Kidney glomerular epithelial cell (primary cell): ENCODE measurements around the gene DIP2C.

Source experiments
- DNase-seq: peaks from one replicate; lab custom pipeline; 2025; lab: John Stamatoyannopoulos, UW

DIP2C gene

DNA sequence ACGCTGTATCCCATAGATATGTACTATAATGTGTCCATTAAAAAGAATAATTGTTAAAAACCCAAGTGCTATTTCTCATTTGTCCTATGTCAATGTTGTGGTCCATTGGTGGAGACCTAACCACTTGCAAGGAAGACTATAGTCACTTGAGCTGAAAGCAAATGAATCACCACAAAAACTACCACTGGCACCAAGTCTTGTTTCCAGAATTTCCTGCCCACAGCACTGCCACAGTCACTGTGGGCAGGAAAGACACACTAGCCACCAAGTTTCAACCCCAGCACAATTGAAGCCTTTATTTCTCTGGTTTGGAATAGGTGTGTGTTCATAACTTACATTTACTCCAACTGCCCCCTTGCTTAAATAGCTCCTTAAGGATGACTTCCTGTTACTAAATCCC, 12.4 kb downstream of the DIP2C start:
- DNase-seq, result no peak

GRCh38 chr10:676178-676577, 13.3 kb downstream of the DIP2C start:
- no peak for DNase-seq

DNA sequence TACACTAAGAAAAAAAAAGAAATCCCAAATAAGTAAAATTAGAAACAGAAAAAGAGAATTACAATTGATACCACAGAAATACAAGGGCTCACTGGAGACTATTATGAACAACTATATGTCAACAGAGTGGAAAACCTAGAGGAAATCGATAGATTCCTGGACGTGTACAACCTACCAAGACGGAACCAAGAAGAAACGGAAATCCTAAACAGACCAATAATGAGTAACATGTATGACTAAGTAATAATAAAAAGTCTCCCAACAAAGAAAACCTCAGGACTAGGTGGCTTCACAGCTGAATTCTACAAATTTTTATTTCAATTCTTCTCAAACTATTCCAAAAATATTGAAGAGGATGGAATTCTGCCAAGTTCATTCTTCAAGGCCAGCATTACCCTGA, 13.9 kb downstream of the DIP2C start:
- DNase-seq, result no peak

DNA sequence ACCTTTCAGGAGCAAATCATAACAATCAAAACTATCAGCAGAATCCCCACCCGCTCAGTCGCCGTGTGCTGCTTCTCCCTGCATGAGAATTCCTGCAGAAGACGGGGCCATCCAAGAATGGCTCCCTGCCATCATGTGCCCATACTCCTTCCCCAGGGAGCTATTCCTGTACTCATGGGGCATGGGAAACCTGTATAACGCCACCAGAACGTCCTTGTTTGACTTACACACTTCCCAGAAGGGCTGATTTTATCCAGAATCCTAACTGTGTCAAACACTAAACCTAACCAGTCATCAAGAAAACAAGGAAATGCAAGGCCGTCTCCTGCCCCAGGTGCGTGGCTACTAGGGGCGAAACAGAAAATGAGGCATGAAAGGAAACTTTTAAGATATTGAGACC, 16.0 kb downstream of the DIP2C start:
- DNase-seq, result no peak

GRCh38 chr10:672992-673391, 16.5 kb downstream of the DIP2C start:
- no peak for DNase-seq

DNA sequence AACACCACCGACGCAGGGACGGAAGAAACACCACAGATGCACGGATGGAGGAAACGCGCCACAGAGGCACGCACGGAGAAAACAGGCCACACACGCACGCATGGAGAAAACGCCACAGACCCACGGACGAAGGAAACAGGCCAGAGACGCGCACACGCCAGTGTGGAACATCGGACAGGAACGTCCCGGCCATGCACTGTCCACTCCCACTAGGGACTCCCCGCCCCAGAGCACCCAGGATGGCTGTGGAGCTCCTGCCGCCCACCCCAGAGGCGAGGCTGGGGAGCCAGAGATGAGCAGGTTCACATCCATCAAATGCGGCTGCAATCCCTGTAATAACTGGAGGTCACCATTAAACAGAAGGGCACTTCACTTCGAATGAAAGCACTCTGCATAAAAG, 17.3 kb downstream of the DIP2C start:
- no peak for DNase-seq

GRCh38 chr10:670990-671389, 18.5 kb downstream of the DIP2C start:
- DNase-seq, result no peak

DNA sequence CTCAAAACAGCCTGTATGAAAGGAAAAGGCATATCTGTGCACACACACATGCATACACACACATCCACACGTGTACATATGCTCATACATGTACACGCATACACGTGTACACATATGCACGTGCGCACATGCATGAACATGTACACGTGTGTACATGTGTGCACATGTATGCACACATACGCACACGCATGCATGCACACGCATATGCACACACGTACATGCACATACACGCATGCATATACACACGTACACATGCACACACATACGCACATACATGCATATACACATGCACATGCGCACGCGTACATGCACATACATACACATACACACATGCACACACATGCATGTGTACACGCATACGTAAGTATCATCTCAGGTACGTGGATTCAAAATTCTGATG, 19.4 kb downstream of the DIP2C start:
- no peak for DNase-seq

GRCh38 chr10:668786-669485, 20.5 kb downstream of the DIP2C start:
- no peak for DNase-seq

GRCh38 chr10:667602-668143, 21.8 kb downstream of the DIP2C start:
- no peak for DNase-seq

DNA sequence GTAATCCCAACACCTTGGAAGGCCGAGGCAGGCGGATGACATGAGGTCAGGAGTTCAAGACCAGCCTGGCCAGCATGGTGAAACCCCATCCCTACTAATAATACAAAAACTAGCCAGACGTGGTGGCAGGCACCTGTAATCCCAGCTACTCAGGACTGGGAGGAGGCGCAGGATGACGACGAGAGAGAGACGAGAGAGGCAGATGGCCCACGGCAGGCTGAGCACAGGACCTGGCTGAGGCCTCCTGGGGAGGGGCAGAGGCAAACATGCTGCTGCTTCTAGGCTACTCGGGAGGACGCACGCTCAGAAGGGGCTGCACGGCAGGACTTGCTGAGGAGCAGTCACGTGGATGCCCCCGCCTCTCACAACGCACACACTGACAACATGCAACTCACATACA, 22.4 kb downstream of the DIP2C start:
- no peak for DNase-seq

DNA sequence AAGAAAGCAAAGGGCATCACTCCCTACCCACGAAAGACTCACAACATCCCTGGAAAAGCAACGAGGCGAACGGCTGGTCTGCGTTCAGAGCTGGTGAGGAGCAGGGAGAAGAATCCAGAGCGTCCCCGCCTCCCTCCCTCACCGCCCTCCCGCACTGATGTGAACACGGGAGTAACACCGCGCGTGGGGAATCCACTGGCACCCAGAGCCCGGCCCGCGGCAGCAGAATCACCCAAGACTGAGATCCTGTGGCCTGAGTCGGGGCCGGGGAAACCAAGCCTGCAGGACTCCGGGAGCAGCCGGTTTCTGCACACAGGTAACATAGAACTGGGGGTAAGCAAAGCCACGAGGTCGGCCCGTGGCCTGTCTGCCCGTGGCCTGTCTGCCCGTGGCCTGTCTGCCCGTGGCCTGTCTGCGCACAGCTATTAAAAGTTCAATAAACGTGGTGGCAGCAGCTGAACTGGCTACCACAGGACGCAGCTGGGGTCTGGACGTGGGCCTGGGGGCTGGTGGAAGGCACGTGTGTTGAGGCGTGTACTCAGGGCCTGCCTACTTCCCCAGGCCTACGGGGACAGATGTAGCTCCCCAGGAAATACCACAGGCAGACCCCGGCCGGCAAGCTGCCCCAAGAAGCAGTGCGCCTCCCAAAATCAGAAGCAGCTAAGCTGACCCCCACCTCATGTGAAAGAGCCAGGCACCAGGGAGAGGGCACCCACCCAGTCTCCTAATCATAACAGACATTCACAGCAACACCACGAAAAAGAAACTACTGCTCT, 23.0 kb downstream of the DIP2C start:
- DNase-seq, result no peak

GRCh38 chr10:665579-666091, 23.8 kb downstream of the DIP2C start:
- DNase-seq, result peak; percentile 7

DNA sequence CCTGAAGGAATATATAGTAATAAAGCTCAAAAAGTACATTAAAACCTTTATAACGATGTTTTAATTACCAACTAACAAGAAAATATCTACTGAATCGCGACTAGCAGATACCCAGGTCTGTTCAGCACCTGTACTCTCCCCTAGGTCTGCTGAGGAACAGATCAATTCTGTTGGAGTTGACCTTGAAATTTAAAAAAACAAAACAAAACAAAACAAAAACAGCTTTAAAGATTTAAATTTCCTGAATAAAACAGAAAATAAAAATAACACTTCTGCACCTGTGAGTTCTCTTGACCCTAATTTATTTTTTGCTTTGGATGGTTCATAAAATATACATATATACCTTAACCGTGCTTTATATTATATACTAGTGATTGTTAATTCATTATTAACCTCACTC, 24.6 kb downstream of the DIP2C start:
- no peak for DNase-seq

DNA sequence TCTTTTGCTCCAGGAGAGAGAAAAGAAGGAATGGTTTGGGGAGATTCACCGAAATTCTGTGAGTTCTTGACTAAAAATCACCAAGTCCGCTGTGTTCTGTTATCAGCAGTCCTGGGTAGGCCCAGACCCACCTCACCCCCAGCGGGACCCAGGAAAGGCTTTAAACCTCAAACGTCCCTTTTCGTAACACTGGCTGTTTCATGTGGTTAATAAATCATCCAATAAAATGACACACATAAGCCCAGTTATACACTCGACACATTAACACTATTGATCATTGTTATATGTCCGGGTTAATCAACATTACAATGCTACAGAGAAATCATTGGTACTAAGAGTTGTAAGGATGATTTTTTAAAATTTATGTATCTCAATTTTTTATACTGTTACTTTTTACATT, 25.2 kb downstream of the DIP2C start:
- no peak for DNase-seq

- no peak for DNase-seq
Observed at GRCh38 chr10:663831-664251, 25.6 kb downstream of the DIP2C start.

- DNase-seq, result no peak
Observed at GRCh38 chr10:663466-663751, 26.1 kb downstream of the DIP2C start.

GRCh38 chr10:662686-663465, 26.6 kb downstream of the DIP2C start:
- DNase-seq, result no peak

GRCh38 chr10:662223-662605, 27.3 kb downstream of the DIP2C start:
- DNase-seq, result no peak

DNA sequence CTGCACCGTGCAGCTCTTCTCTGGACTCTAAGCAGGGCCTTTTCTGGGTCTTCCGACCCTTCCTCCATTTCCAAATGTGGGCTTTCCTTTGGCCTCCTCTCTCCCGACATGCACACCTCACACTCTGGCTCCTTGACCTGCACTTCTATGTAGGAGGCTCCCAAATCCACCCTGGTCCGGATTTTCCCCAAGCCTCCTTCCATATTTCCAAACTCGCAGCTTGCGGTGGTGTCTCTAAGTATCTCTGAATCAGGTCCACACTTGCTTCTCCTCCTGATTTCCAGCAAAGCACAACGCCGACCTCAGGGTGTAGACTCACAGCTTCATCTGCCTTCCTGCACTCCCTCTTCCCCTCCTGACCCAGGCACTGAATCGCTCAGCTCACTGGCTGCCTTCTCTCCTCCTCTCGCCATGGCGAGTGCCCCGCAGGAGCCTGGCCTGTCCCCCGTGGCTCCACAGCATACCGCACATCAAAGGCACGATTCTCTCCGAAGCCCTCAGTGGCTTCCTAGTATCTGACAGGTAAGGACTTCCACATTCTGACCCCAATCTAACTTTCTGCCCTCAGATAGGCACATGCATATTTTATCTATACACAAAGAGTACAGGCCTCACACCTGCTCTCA, 27.8 kb downstream of the DIP2C start:
- DNase-seq, result no peak

GRCh38 chr10:660970-661596, 28.4 kb downstream of the DIP2C start:
- no peak for DNase-seq
